Hematopoietic multipotent progenitor cell treated with erythropoietin and hydrocortisone succinate and interleukin-3 and kit ligand, for 4 days (in vitro differentiated cells): ENCODE measurements around the gene AZIN2.

Source experiments
- DNase-seq: peaks from one replicate; pipeline ENCODE4 v3.0.0-alpha.2; 2015

Gene AZIN2

DNA sequence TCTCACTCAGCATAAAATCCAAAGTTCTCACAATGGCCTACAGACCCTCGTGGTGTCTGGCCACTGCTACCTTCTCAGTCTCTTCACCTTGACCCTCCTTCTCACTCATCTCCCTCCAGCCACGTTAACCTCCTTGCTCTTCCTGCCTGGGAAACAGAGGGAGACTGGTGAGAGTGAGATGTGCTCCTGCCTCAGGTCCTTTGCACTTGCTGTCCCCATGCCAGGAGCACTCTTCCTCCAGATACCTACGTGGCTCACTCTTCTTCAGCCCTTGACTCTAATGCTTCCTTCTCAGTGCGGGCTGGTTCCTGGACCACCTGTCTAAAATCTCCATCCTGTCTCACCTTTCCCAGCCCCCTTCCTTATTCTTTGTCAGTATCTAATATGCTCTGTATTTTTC, 76.2 kb downstream of the AZIN2 start:
- no peak for DNase-seq

GRCh38 chr1:33158366-33158765, 77.4 kb downstream of the AZIN2 start:
- DNase-seq, result no peak

DNA sequence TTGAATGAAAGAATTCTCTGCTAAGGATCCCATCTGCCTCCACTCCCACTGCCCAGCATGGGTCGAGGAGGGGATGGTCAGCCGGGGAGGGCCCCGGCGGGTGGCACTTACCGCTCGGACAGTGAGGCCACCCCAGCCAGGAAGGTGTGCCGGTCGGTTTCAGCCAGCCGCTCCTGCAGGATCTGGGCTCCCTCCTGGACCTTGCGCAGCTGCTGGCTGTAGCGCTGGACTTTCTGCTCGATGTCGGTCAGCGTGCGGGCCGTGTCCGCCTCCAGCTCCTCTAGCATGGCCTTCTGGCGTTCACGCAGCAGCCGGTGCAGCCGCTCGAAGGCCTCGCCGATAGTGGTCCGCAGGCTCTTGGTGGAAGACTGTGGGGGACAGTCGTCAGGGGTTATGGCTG, 78.6 kb downstream of the AZIN2 start:
- no peak for DNase-seq

DNA sequence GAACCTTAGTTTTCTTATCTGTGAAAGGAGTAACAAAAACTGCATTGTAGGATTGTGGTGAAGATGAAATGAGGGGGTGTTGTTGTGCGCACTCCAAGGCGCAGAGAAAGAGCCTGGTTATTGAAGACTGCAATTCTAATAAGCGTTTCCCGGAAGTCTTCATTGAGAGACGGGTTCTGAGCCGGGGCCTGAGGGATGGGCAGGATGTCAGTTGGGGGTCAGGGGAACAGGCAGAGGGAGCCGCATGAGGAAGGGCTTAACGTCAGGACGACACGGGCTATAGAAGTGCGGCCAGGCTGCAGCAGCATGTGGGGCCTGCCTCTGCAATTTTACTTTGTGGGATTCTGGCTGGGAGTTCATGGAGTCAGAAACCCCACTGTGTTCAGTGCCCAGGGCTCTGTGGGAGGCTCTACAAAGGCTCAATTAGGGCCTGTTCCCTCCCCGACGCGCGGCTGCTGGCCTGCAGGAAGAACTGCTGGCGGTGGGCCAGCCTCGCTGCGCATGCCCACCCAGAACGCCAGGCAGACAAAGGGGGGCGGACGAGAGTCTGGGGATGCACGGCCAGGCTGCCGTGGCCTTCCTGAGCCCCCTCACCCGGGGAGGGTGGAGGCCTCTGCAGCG, 80.2 kb downstream of the AZIN2 start:
- DNase-seq, result peak; percentile 54

- no peak for DNase-seq
Measured at GRCh38 chr1:33162141-33162540, 81.2 kb downstream of the AZIN2 start.

GRCh38 chr1:33163621-33164519, 82.9 kb downstream of the AZIN2 start:
- no peak for DNase-seq

- DNase-seq, result no peak
Measured at GRCh38 chr1:33165209-33165608, 84.3 kb downstream of the AZIN2 start.

- DNase-seq, result no peak
Measured at GRCh38 chr1:33165809-33166208, 84.9 kb downstream of the AZIN2 start.

- no peak for DNase-seq
Measured at GRCh38 chr1:33167650-33168447, 86.9 kb downstream of the AZIN2 start.

DNA sequence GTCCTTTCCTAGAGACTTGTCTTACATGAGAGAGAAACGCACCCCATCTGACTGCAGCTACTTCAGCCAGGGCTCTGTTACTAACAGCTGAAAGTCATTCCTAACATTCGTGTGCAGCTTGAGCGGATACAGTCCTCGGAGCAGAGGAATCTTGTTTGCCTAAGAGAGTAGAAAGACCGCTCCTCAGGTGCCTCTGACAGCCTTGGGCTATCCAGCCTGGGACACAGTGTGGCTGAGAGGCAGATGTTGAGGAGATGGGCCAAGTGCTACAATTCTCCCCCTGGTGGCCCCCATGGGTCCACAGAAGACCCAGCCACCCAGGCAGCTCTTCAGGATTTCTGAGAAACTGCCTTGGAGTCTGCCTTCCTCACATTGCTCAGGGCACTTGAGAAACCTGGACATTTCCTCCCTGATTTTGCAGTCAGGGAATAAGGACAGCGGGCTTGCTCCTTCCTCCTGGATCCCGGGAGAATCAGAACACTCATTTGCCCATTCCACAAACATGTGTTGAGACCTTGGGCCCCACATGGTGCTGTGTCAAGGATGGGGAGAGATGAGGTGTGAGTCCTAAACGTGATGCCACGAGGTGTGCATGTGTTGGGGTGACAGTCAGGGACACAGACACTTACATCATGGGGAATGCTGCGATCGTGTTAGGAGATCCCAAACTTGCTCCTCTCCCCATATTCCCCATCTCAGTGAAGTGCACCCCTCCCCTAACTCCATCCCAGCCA, 87.8 kb downstream of the AZIN2 start:
- DNase-seq, result peak; percentile 17

DNA sequence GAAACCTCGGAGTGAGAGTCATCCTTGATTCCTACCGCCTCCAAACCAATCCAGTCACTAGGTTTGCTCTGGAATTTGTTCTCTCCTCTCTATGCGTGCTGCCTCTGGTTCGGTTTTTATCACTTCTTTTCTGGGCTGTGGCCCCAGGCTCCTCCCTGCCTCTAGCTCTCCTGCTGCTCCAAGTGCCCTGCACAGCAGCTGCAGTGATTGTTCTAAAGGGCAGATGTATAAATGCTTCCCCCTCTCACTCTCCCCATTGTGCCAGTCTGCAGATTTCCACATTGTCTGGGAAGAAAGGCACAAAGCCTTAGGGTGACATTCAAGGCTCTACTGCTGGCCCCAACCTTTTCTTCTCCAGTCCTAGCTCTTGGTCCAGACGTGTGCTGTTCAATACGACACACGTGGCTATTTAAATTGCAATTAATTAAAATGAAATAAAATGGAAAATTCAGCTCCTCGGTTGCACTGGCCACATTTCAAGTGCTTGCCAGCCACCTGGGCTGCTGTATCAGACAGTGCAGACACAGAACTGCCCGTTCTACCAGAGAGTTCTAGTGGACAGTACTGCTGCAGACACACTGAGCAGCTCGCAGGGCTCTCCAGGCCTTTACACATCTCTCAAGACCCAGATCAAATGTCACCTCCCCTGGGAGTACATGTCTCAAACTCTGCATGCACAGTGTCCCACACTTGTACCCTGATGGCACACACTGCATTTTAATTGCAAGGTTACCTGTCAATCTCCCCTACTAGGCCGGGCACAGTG, 88.5 kb downstream of the AZIN2 start:
- DNase-seq, result no peak
